Lower leg skin (tissue), 4 donors: Measurements from ENCODE around the gene PRR29. TPM values are rescaled to one million over a fixed set of nuclear protein-coding genes. Genes with fewer than 3 reads are reported as not detected.
A peak's percentile ranks its signal among the peaks of the same experiment; 100 is the strongest.

Experiments used
- DNase-seq, 2 donors: peaks; one replicate each; pipeline ENCODE4 v3.0.0-alpha.2; 2019; ENCODE audit warnings: low spot score in 2 of 2
- H3K4me3 ChIP-seq: fragments of 200-600 bp; sonication (generic); 2 replicates; pipeline ENCODE4 v1.5.1; 2017; ENCODE audit warnings: mild to moderate bottlenecking, low read depth; ENCODE audit not compliant: poor library complexity, severe bottlenecking
- CTCF ChIP-seq, 3 donors: fragments of 450-650 bp; IDR thresholded peaks; one replicate each; pipeline ENCODE4 v1.5.1; 2016; ENCODE audit warnings: antibody characterized with exemption in 3 of 3, mild to moderate bottlenecking in 3 of 3, moderate library complexity in 2 of 3
- POLR2A ChIP-seq, 2 donors: fragments of 450-650 bp; IDR thresholded peaks; one replicate each; pipeline ENCODE4 v1.6.1; 2016 to 2017; ENCODE audit warnings: antibody characterized with exemption in 2 of 2, mild to moderate bottlenecking in 1 of 2, moderate library complexity in 1 of 2
- WGBS, 2 donors: methylation state at CpG; one replicate each; pipeline ENCODE4 v1.1.5; 2018; 5-methylcytosine and 5-hydroxymethylcytosine counted together
- intact Hi-C: fragments of 100-400 bp; cut with DNase I; formaldehyde crosslinking; loops from one replicate; pipeline ENCODE4 v1.15.0; 2023; ENCODE audit warnings: low total_unique reads
- total RNA-seq, 4 donors: library from RNA; depleted of rRNA; stranded (reverse); fragments of >200 nt; gene quantifications; one replicate each; pipeline ENCODE4 v1.1.0, GENCODE V29; 2016

The PRR29 gene
- total RNA-seq, 4 donors from 2014 or later = 0.17 TPM; not detected in 3

GRCh38 chr17:63996430-63997182, 1.5 kb upstream of the PRR29 start:
- H3K4me3 ChIP-seq = no peak overlapping the region
- TF ChIP-seq POLR2A (IDR thresholded peaks at IDR 0.05) (no peak), CTCF (IDR thresholded peaks at IDR 0.05) (no peak)
- intact Hi-C loops = no loop called here
- 96 to 98% methylated on average over 11 of the region's 11 CpGs for WGBS, 2 donors
- DNase-seq = peak in 1 of 2 donors; percentile 54

DNA sequence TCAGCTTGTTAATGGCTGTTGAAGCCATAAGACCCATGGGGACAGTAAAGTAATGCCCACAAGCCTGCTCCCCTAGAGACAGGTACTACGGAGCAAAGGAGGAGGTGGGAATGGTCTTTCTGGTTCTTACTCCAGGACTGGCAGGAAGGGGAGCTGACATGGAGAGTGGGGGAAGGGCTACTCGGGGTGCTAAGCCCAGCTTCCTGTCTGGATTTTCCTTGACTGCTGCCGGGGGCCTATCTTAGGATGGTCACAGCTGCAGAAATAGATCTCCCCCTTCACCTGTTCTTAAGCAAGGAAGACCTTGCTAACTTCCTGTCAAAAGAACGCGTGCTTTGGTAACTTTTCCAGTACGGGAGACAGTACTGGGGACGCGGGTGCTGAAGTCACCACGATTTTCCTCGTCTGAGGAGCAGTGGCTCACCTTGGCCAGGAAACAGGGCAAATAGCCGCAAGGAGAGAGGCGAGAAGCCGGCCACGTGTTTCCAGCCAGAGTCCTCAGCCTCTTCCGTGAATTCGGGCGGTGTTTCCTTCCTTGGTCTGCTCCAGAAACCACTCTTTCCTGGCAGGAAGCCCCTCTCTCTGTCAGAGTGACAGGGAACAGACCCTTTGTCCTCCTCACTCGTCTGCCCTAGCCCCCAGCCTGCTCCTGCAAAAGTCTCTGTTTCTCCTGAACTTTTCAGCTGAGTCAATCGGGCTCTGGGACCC, 656 bp upstream of the PRR29 start:
- no peak for TF ChIP-seq CTCF (IDR thresholded peaks at IDR 0.05)
- no peak for TF ChIP-seq POLR2A (IDR thresholded peaks at IDR 0.05)
- intact Hi-C loops = no loop called here
- 19 to 23% methylated on average over 15 to 19 of the region's 19 CpGs for WGBS, 2 donors
- peak in 1 of 2 donors; percentile 84 for DNase-seq
- no peak overlapping the region for H3K4me3 ChIP-seq

- DNase-seq = peak in 1 of 2 donors; percentile 84
- WGBS, 2 donors = 16% methylated on average over 31 to 32 of the region's 33 CpGs
- no peak for TF ChIP-seq POLR2A (IDR thresholded peaks at IDR 0.05)
- TF ChIP-seq CTCF (IDR thresholded peaks at IDR 0.05) = no peak
- intact Hi-C loops = no loop called here
- H3K4me3 ChIP-seq = no peak overlapping the region
Observed at GRCh38 chr17:63998721-63999679, 849 bp downstream of the PRR29 start.

GRCh38 chr17:63999680-64000531, 1.8 kb downstream of the PRR29 start:
- intact Hi-C loops = no loop called here
- TF ChIP-seq POLR2A (IDR thresholded peaks at IDR 0.05) = no peak
- peak in 1 of 3 donors; percentile 17 for TF ChIP-seq CTCF (IDR thresholded peaks at IDR 0.05)
- DNase-seq = peak in 1 of 2 donors; percentile 69
- WGBS, 2 donors = 78 to 79% methylated on average over 25 of the region's 25 CpGs
- H3K4me3 ChIP-seq = no peak overlapping the region

DNA sequence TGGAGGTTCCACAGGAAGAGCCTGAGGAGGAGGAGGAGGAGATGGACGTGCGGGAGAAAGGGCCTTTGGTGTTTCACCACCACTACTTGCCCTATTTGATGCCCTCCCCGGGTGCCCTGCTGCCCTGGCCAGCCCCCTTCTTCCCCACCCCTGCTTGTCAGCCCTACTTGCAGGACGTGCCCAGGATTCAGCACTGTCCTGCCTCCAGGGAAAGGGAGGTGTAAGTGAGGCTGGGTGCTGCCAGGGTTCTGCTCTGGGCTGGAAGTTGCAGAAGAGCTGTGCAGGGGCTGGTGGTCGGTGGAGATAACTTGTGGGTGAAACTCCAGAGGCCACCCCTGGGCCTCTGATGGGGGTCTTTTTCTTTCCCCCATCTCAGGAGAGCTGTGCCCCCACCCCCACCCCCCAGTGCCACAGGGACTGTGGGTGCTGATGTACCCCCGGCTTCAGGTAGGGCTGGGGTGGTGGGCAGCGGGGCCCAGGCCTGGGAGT, 3.0 kb downstream of the PRR29 start:
- intact Hi-C loops = no loop called here
- peak in 1 of 2 donors; percentile 70 for DNase-seq
- TF ChIP-seq POLR2A (IDR thresholded peaks at IDR 0.05) (no peak), CTCF (IDR thresholded peaks at IDR 0.05) (no peak)
- no peak overlapping the region for H3K4me3 ChIP-seq
- 79% methylated on average over 7 of the region's 7 CpGs for WGBS, 2 donors
